Measurements from ENCODE around the gene OR1D2. TPM values are rescaled to one million over a fixed set of nuclear protein-coding genes. Genes with fewer than 3 reads are reported as not detected.
"Not testable (repeated sequence)": the region's sequence is repeated elsewhere in the genome, so short reads cannot be mapped to it uniquely, and the experiment has no call there.

Gene OR1D2
- not detected for total RNA-seq (ENCODE audit: unreplicated experiment)
- long read RNA-seq, result 0 reads

- no peak for DNase-seq
- Mint-ChIP-seq H3K27me3 (ENCODE audit: unreplicated experiment) (peaks cover 1% of the 10 kb centered on the region), H3K9me3 (ENCODE audit: unreplicated experiment) (no peaks in the 10 kb centered on the region), H3K4me3 (ENCODE audit: unreplicated experiment) (no peak within 1 kb of the TSS), H3K27ac (ENCODE audit: unreplicated experiment) (no peak within 1 kb of the TSS), H3K4me1 (ENCODE audit: low read depth, unreplicated experiment) (no peaks in the 10 kb centered on the region), H3K36me3 (ENCODE audit: unreplicated experiment) (no peaks in the 10 kb centered on the region)
- TF ChIP-seq CTCF (IDR thresholded peaks at IDR 0.05; ENCODE audit: partially characterized antibody, unreplicated experiment), result no peak
These were observed at the start of gene OR1D2 for GRCh38 chr17:3104322-3104721. Gene OR1D2 (minus strand): TSS chr17:3104422. CDS start chr17:3092996, 11,426 bp downstream.

- H3K27ac Mint-ChIP-seq (ENCODE audit: unreplicated experiment); DNase-seq; H3K9me3 Mint-ChIP-seq (ENCODE audit: unreplicated experiment); H3K4me1 Mint-ChIP-seq (ENCODE audit: low read depth, unreplicated experiment); H3K36me3 Mint-ChIP-seq (ENCODE audit: unreplicated experiment); H3K4me3 Mint-ChIP-seq (ENCODE audit: unreplicated experiment); H3K27me3 Mint-ChIP-seq (ENCODE audit: unreplicated experiment): not testable (repeated sequence)
These were observed 33.3 kb upstream of the OR1D2 start for GRCh38 chr17:3137494-3137893.

GRCh38 chr17:3127451-3127850 lies 23.2 kb upstream of the OR1D2 start, which contains the start of gene OR1G1:
Gene OR1G1 (minus strand): TSS chr17:3127551. CDS start chr17:3127551, 0 bp downstream.
- H3K9me3 Mint-ChIP-seq (ENCODE audit: unreplicated experiment), result no peaks in the 10 kb centered on the region
- H3K36me3 Mint-ChIP-seq (ENCODE audit: unreplicated experiment), result no peaks in the 10 kb centered on the region
- H3K27ac Mint-ChIP-seq (ENCODE audit: unreplicated experiment), result no peak within 1 kb of the TSS
- H3K4me3 Mint-ChIP-seq (ENCODE audit: unreplicated experiment), result no peak within 1 kb of the TSS
- no peaks in the 10 kb centered on the region for H3K4me1 Mint-ChIP-seq (ENCODE audit: low read depth, unreplicated experiment)
- TF ChIP-seq CTCF (IDR thresholded peaks at IDR 0.05; ENCODE audit: partially characterized antibody, unreplicated experiment), result no peak
- DNase-seq, result no peak
- H3K27me3 Mint-ChIP-seq (ENCODE audit: unreplicated experiment), result peaks cover 4% of the 10 kb centered on the region

GRCh38 chr17:3073850-3074249 lies 30.4 kb downstream of the OR1D2 start:
- not testable (repeated sequence) for DNase-seq; H3K27ac Mint-ChIP-seq (ENCODE audit: unreplicated experiment); H3K27me3 Mint-ChIP-seq (ENCODE audit: unreplicated experiment); H3K9me3 Mint-ChIP-seq (ENCODE audit: unreplicated experiment); H3K4me1 Mint-ChIP-seq (ENCODE audit: low read depth, unreplicated experiment); H3K4me3 Mint-ChIP-seq (ENCODE audit: unreplicated experiment); H3K36me3 Mint-ChIP-seq (ENCODE audit: unreplicated experiment)

GRCh38 chr17:3065192-3065591 lies 39.0 kb downstream of the OR1D2 start:
- not testable (repeated sequence) for H3K4me3 Mint-ChIP-seq (ENCODE audit: unreplicated experiment)

GRCh38 chr17:3063507-3063906 lies 40.7 kb downstream of the OR1D2 start, which contains the start of gene OR1D5:
Gene OR1D5 (minus strand): TSS chr17:3063607. CDS start chr17:3063607, 0 bp downstream.
- H3K27me3 Mint-ChIP-seq (ENCODE audit: unreplicated experiment); H3K27ac Mint-ChIP-seq (ENCODE audit: unreplicated experiment); DNase-seq; H3K9me3 Mint-ChIP-seq (ENCODE audit: unreplicated experiment); H3K36me3 Mint-ChIP-seq (ENCODE audit: unreplicated experiment); H3K4me1 Mint-ChIP-seq (ENCODE audit: low read depth, unreplicated experiment); H3K4me3 Mint-ChIP-seq (ENCODE audit: unreplicated experiment): not testable (repeated sequence)

More at GRCh38 chr17:3065192-3065591, 39.0 kb downstream of the OR1D2 start:
- not testable (repeated sequence) for H3K9me3 Mint-ChIP-seq (ENCODE audit: unreplicated experiment); H3K4me1 Mint-ChIP-seq (ENCODE audit: low read depth, unreplicated experiment); H3K27me3 Mint-ChIP-seq (ENCODE audit: unreplicated experiment); DNase-seq; H3K36me3 Mint-ChIP-seq (ENCODE audit: unreplicated experiment); H3K27ac Mint-ChIP-seq (ENCODE audit: unreplicated experiment)

GRCh38 chr17:3062824-3063377 lies 41.3 kb downstream of the OR1D2 start:
- H3K27ac Mint-ChIP-seq (ENCODE audit: unreplicated experiment); DNase-seq; H3K4me3 Mint-ChIP-seq (ENCODE audit: unreplicated experiment); H3K27me3 Mint-ChIP-seq (ENCODE audit: unreplicated experiment); H3K9me3 Mint-ChIP-seq (ENCODE audit: unreplicated experiment); H3K4me1 Mint-ChIP-seq (ENCODE audit: low read depth, unreplicated experiment); H3K36me3 Mint-ChIP-seq (ENCODE audit: unreplicated experiment): not testable (repeated sequence)

GRCh38 chr17:3054868-3055267 lies 49.4 kb downstream of the OR1D2 start:
- not testable (repeated sequence) for H3K4me3 Mint-ChIP-seq (ENCODE audit: unreplicated experiment); H3K36me3 Mint-ChIP-seq (ENCODE audit: unreplicated experiment); DNase-seq; H3K9me3 Mint-ChIP-seq (ENCODE audit: unreplicated experiment); H3K4me1 Mint-ChIP-seq (ENCODE audit: low read depth, unreplicated experiment); H3K27ac Mint-ChIP-seq (ENCODE audit: unreplicated experiment); H3K27me3 Mint-ChIP-seq (ENCODE audit: unreplicated experiment)
